ENCODE data around the gene B3GNT9.
"Not testable (repeated sequence)": the region's sequence is repeated elsewhere in the genome, so short reads cannot be mapped to it uniquely, and the experiment has no call there.

The B3GNT9 gene

DNA sequence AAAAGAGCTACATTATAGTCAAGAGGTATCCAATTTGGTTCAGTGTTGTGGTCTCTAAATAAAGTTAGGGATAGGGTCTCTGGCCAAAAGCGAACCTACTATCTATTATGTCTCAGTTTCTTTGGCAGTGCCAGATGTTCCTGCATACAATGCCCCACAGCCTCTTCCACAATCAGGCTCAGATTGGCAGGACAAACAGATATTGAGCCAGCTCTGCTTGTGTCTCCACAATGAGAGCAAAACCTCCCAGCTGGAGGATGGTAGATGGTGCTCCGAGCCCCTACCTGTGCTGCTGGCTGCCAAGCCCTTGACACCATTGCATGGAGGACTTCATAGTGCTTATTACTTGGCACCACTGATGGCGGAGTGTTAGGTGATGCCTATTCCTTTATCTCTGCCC lies 21.4 kb downstream of the B3GNT9 start:
- H3K27ac ChIP-seq (ENCODE audit: low read length): no peak overlapping the region
- no peak for DNase-seq
- no peaks in the 10 kb centered on the region for H3K27me3 ChIP-seq (replicated peaks; ENCODE audit: insufficient read depth, low read length)
- H3K79me2 ChIP-seq (ENCODE audit: low read length): no peaks in the 10 kb centered on the region
- H2AFZ ChIP-seq (ENCODE audit: low read length): no peak overlapping the region
- TF ChIP-seq, protein P1, sequence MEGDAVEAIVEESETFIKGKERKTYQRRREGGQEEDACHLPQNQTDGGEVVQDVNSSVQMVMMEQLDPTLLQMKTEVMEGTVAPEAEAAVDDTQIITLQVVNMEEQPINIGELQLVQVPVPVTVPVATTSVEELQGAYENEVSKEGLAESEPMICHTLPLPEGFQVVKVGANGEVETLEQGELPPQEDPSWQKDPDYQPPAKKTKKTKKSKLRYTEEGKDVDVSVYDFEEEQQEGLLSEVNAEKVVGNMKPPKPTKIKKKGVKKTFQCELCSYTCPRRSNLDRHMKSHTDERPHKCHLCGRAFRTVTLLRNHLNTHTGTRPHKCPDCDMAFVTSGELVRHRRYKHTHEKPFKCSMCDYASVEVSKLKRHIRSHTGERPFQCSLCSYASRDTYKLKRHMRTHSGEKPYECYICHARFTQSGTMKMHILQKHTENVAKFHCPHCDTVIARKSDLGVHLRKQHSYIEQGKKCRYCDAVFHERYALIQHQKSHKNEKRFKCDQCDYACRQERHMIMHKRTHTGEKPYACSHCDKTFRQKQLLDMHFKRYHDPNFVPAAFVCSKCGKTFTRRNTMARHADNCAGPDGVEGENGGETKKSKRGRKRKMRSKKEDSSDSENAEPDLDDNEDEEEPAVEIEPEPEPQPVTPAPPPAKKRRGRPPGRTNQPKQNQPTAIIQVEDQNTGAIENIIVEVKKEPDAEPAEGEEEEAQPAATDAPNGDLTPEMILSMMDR (IDR thresholded peaks at IDR 0.05; ENCODE audit: low read length): no peak
- TF ChIP-seq EZH2phosphoT487 (IDR thresholded peaks at IDR 0.05; ENCODE audit: low read length) (no peak), EZH2 (optimal IDR thresholded peaks at IDR 0.05; ENCODE audit: low read depth, low read length) (no peak)
- H3K36me3 ChIP-seq (replicated peaks; ENCODE audit: insufficient read depth, low read length): no peaks in the 10 kb centered on the region
- no peaks in the 10 kb centered on the region for H3K9me2 ChIP-seq (replicated peaks; ENCODE audit: insufficient read depth, low read length)
- no peak overlapping the region for H3K4me2 ChIP-seq (ENCODE audit: low read depth, low read length)
- H4K20me1 ChIP-seq (ENCODE audit: insufficient read depth, low read length): no peaks in the 10 kb centered on the region
- no peaks in the 10 kb centered on the region for H3K4me1 ChIP-seq (ENCODE audit: low read length)
- H3K9ac ChIP-seq (ENCODE audit: low read length): no peak overlapping the region
- H3K9me3 ChIP-seq (replicated peaks; ENCODE audit: insufficient read depth, low read length): no peaks in the 10 kb centered on the region
- H3K4me3 ChIP-seq (ENCODE audit: low read length): no peak overlapping the region
- no peaks in the 10 kb centered on the region for H3F3A ChIP-seq (ENCODE audit: insufficient read depth, low read length)

DNA sequence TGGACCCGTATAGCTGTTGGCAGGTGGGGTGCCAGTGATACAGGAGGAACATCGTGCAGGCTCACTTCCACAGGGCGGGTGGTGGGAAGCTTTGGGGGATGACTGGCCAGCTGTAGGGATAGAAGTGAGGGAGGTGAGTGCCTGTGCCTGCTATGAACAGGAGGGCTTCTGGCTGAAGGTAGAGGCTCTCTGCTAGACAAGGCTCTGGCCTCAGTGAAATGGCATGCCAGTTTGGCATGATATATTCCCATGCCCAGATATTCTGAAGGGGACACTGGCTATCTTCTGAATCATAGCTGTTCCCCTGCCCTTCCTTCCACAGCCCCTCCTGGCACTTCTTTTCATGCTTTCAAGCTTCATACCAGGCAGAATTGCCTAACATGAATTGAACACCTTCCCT lies 21.9 kb downstream of the B3GNT9 start:
- Histone ChIP-seq H3K9me3 (replicated peaks; ENCODE audit: insufficient read depth, low read length) (no peaks in the 10 kb centered on the region), H3K4me1 (ENCODE audit: low read length) (no peaks in the 10 kb centered on the region), H3F3A (ENCODE audit: insufficient read depth, low read length) (no peaks in the 10 kb centered on the region), H3K9me2 (replicated peaks; ENCODE audit: insufficient read depth, low read length) (no peaks in the 10 kb centered on the region), H3K27ac (ENCODE audit: low read length) (no peak overlapping the region), H3K4me2 (ENCODE audit: low read depth, low read length) (no peak overlapping the region), H4K20me1 (ENCODE audit: insufficient read depth, low read length) (no peaks in the 10 kb centered on the region), H3K36me3 (replicated peaks; ENCODE audit: insufficient read depth, low read length) (no peaks in the 10 kb centered on the region), H3K9ac (ENCODE audit: low read length) (no peak overlapping the region), H3K27me3 (replicated peaks; ENCODE audit: insufficient read depth, low read length) (no peaks in the 10 kb centered on the region), H3K4me3 (ENCODE audit: low read length) (no peak overlapping the region), H3K79me2 (ENCODE audit: low read length) (no peaks in the 10 kb centered on the region), H2AFZ (ENCODE audit: low read length) (no peak overlapping the region)
- no peak for DNase-seq
- TF ChIP-seq EZH2 (optimal IDR thresholded peaks at IDR 0.05; ENCODE audit: low read depth, low read length) (no peak), EZH2phosphoT487 (IDR thresholded peaks at IDR 0.05; ENCODE audit: low read length) (no peak)
- TF ChIP-seq, protein P1 (IDR thresholded peaks at IDR 0.05; ENCODE audit: low read length): no peak

DNA sequence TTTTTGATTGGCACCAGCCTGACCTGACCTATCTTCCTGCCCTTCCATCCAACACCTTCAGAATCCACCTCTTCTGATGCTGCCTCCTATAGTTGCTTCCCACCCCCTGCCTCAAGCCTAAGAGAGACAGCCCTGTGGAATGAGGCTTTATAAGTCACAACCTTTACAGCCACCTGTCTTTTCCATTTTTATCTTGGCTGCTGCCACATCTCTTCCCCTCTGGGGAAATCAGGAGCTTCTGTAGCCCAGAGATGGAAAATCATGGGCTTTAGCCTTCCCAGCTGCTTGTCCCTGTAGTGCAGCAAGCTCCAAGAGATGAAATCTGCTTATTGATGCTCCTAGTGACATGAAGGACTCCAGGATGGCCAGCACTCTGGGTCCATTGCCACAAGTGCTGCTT lies 22.4 kb downstream of the B3GNT9 start:
- Histone ChIP-seq H3K27me3 (replicated peaks; ENCODE audit: insufficient read depth, low read length) (no peaks in the 10 kb centered on the region), H3F3A (ENCODE audit: insufficient read depth, low read length) (no peaks in the 10 kb centered on the region), H4K20me1 (ENCODE audit: insufficient read depth, low read length) (no peaks in the 10 kb centered on the region), H2AFZ (ENCODE audit: low read length) (no peak overlapping the region), H3K4me2 (ENCODE audit: low read depth, low read length) (no peak overlapping the region), H3K9me2 (replicated peaks; ENCODE audit: insufficient read depth, low read length) (no peaks in the 10 kb centered on the region), H3K9me3 (replicated peaks; ENCODE audit: insufficient read depth, low read length) (no peaks in the 10 kb centered on the region), H3K4me3 (ENCODE audit: low read length) (no peak overlapping the region), H3K79me2 (ENCODE audit: low read length) (no peaks in the 10 kb centered on the region), H3K9ac (ENCODE audit: low read length) (no peak overlapping the region), H3K4me1 (ENCODE audit: low read length) (no peaks in the 10 kb centered on the region), H3K36me3 (replicated peaks; ENCODE audit: insufficient read depth, low read length) (no peaks in the 10 kb centered on the region), H3K27ac (ENCODE audit: low read length) (no peak overlapping the region)
- TF ChIP-seq EZH2 (optimal IDR thresholded peaks at IDR 0.05; ENCODE audit: low read depth, low read length): no peak
- DNase-seq: no peak

DNA sequence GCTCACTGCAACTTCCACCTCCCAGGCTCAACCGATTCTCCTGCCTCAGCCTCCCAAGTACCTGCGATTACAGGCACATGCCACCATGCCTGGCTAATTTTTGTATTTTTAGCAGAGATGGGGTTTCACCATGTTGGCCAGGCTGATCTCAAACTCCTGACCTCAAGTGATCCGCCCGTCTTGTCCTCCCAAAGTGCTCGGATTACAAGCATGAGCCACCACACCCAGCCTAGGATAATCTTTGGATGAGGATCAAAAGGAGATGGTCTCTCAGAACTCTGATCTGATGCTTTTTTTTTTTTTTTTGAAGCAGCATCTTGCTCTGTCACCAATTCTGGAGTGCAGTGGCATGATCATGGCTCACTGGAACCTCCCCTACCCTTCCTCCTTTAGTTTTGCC lies 28.0 kb downstream of the B3GNT9 start:
- H3K4me1 ChIP-seq (ENCODE audit: low read length); H3K9me3 ChIP-seq (replicated peaks; ENCODE audit: insufficient read depth, low read length); H3F3A ChIP-seq (ENCODE audit: insufficient read depth, low read length); H3K4me2 ChIP-seq (ENCODE audit: low read depth, low read length); H3K36me3 ChIP-seq (replicated peaks; ENCODE audit: insufficient read depth, low read length); H3K9ac ChIP-seq (ENCODE audit: low read length); DNase-seq; H3K9me2 ChIP-seq (replicated peaks; ENCODE audit: insufficient read depth, low read length); H3K27ac ChIP-seq (ENCODE audit: low read length); H2AFZ ChIP-seq (ENCODE audit: low read length); H4K20me1 ChIP-seq (ENCODE audit: insufficient read depth, low read length); H3K27me3 ChIP-seq (replicated peaks; ENCODE audit: insufficient read depth, low read length); H3K4me3 ChIP-seq (ENCODE audit: low read length): not testable (repeated sequence)
- peaks cover 14% of the 10 kb centered on the region for H3K79me2 ChIP-seq (ENCODE audit: low read length)
